ENCODE measurements around the gene AGAP1. TPM values are rescaled to one million over a fixed set of nuclear protein-coding genes. Genes with fewer than 3 reads are reported as not detected.

The AGAP1 gene
- total and polyA plus RNA-seq, 2 donors (not counting 3 experiments of a cell fraction or from before 2014, with no cell fraction given), result 10.2 to 20.9 TPM

- H3K4me1 ChIP-seq (ENCODE audit: control insufficient read depth, extremely low read depth, insufficient read depth, low read length), result no peaks in the 10 kb centered on the region
- no peak for TF ChIP-seq MYC (IDR thresholded peaks at IDR 0.05; ENCODE audit: low read depth, low read length)
- no peaks in the 10 kb centered on the region for H3K27me3 ChIP-seq (ENCODE audit: control insufficient read depth in 2 of 2, insufficient read depth in 2 of 2, low read length in 2 of 2)
- H4K20me1 ChIP-seq (replicated peaks; ENCODE audit: control insufficient read depth, extremely low read depth, insufficient read depth, low read length), result no peaks in the 10 kb centered on the region
- intact Hi-C loops (cut with micrococcal nuclease), result no loop called here
- H3K79me2 ChIP-seq (ENCODE audit: control insufficient read depth, insufficient read depth, low read length), result no peaks in the 10 kb centered on the region
- CTCF ChIA-PET, result interaction anchor here (1.3 kb wide), 2 partner anchors 17 to 125 kb away, joined by 3 read pairs; no protein-coding TSS in a partner anchor
- no peak overlapping the region for H3K9ac ChIP-seq (replicated peaks; ENCODE audit: extremely low read depth, insufficient read depth, low read length)
- H3K36me3 ChIP-seq (ENCODE audit: control insufficient read depth in 2 of 2, extremely low read depth in 1 of 2, insufficient read depth in 2 of 2, low read length in 2 of 2), result no peaks in the 10 kb centered on the region
- no peak for FAIRE-seq
- H3K9me3 ChIP-seq (replicated peaks; ENCODE audit: control insufficient read depth, insufficient read depth, low read length), result no peaks in the 10 kb centered on the region
- no peaks in the 10 kb centered on the region for H3K9me1 ChIP-seq (replicated peaks; ENCODE audit: control insufficient read depth, extremely low read depth, insufficient read depth, low read length)
- no peak overlapping the region for H3K4me2 ChIP-seq (ENCODE audit: insufficient read depth, low read length)
- BruUV-seq (replicated peaks), result no TSS peak
- POLR2A ChIA-PET, result no interaction called here
- dilution Hi-C loops (cut with MboI; ENCODE audit: extremely low pct_ligation_motif_present, low sequenced_read_pairs), result no loop called here
- no peak overlapping the region for H2AFZ ChIP-seq (ENCODE audit: low read depth, low read length)
- no peak overlapping the region for H3K4me3 ChIP-seq (replicated peaks in 1 of 3; ENCODE audit: insufficient read depth in 1 of 3, low read depth in 1 of 3, low read length in 3 of 3)
- no peak overlapping the region for H3K27ac ChIP-seq (ENCODE audit: insufficient read depth, low read depth, low read length)
- DNase-seq (ENCODE audit: low read depth, low spot score), result no peak
Observed at GRCh38 chr2:235468978-235469655, 24.7 kb upstream of the AGAP1 start.

GRCh38 chr2:235471186-235471747 is 22.6 kb upstream of the AGAP1 start:
- TF ChIP-seq JUN (IDR thresholded peaks at IDR 0.05; ENCODE audit: borderline replicate concordance, insufficient read depth, insufficient read length, low read depth) (no peak), CTCF (IDR thresholded peaks at IDR 0.05; ENCODE audit: extremely low read depth in 1 of 2, insufficient read depth in 1 of 2, low read depth in 1 of 2, low read length in 2 of 2) (no peak), FOS (IDR thresholded peaks at IDR 0.05; ENCODE audit: borderline replicate concordance, insufficient read depth, low read length) (no peak), GATA2 (IDR thresholded peaks at IDR 0.05; ENCODE audit: insufficient read depth, insufficient read length, low read depth, low read length) (no peak), POLR2AphosphoS5 (IDR thresholded peaks at IDR 0.05; ENCODE audit: insufficient read depth, low read depth, low read length) (no peak), EZH2 (IDR thresholded peaks at IDR 0.05; ENCODE audit: borderline replicate concordance, low read depth, low read length, severe bottlenecking) (no peak), POLR2A (IDR thresholded peaks at IDR 0.05; ENCODE audit: low read depth, low read length) (no peak)
- no peak overlapping the region for H3K27ac ChIP-seq (ENCODE audit: insufficient read depth, low read depth, low read length)
- intact Hi-C loops (cut with micrococcal nuclease) (no loop called here), dilution Hi-C loops (cut with MboI; ENCODE audit: extremely low pct_ligation_motif_present, low sequenced_read_pairs) (no loop called here)
- ChIA-PET POLR2A (no interaction called here), CTCF (no interaction called here)
- FAIRE-seq (no peak), DNase-seq (ENCODE audit: low read depth, low spot score) (no peak)
- H3K9me3 ChIP-seq (replicated peaks; ENCODE audit: control insufficient read depth, insufficient read depth, low read length), result no peaks in the 10 kb centered on the region
- H3K36me3 ChIP-seq (ENCODE audit: control insufficient read depth in 2 of 2, extremely low read depth in 1 of 2, insufficient read depth in 2 of 2, low read length in 2 of 2), result no peaks in the 10 kb centered on the region
- no peak overlapping the region for H3K9ac ChIP-seq (replicated peaks; ENCODE audit: extremely low read depth, insufficient read depth, low read length)
- no peak overlapping the region for H3K4me2 ChIP-seq (ENCODE audit: insufficient read depth, low read length)
- H3K79me2 ChIP-seq (ENCODE audit: control insufficient read depth, insufficient read depth, low read length), result no peaks in the 10 kb centered on the region
- H4K20me1 ChIP-seq (replicated peaks; ENCODE audit: control insufficient read depth, extremely low read depth, insufficient read depth, low read length), result no peaks in the 10 kb centered on the region
- H3K9me1 ChIP-seq (replicated peaks; ENCODE audit: control insufficient read depth, extremely low read depth, insufficient read depth, low read length), result no peaks in the 10 kb centered on the region
- no peaks in the 10 kb centered on the region for H3K4me1 ChIP-seq (ENCODE audit: control insufficient read depth, extremely low read depth, insufficient read depth, low read length)
- H3K4me3 ChIP-seq (replicated peaks in 1 of 3; ENCODE audit: insufficient read depth in 1 of 3, low read depth in 1 of 3, low read length in 3 of 3), result no peak overlapping the region
- no TSS peak for BruUV-seq (replicated peaks)
- H3K27me3 ChIP-seq (ENCODE audit: control insufficient read depth in 2 of 2, insufficient read depth in 2 of 2, low read length in 2 of 2), result no peaks in the 10 kb centered on the region
- H2AFZ ChIP-seq (ENCODE audit: low read depth, low read length), result no peak overlapping the region

Data from endothelial cell of umbilical vein (primary cell).